ENCODE measurements around the gene CDSN.
"Not testable (repeated sequence)": the region's sequence is repeated elsewhere in the genome, so short reads cannot be mapped to it uniquely, and the experiment has no call there.

Gene CDSN

DNA sequence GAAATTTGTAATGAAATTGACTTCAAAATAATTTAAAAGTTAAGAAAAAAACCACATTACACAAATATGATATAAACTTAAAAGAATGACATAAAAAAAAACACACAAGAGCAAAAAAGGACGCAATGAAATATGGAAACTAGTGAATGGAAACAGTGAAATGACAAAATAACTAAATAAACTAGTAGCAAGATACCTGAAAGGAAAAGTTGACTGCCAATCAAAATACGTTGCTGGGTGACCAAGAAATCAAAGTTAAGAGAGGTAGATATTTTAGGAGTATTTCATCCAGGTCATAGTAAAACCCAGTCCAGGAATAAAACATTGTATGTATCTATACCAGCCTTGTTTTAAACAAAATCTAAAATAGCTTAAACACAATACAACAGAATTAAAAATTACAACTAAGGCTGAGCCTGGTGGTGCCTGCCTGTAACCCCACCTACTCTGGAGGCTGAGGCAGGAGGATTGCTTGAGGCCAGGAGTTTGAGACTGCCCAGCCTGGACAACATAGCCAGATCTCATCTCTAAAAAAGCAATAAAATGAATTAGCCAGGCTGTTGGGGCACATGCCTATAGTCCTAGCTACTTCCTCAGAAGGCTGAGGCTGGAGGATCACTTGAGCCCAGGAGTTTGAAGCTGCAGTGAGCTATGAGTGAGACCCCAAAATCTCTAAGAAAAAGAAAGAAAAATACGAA, 29.8 kb downstream of the CDSN start:
- H3K27ac ChIP-seq: no peak overlapping the region
- no peak for DNase-seq (ENCODE audit: low read depth, low spot score)

DNA sequence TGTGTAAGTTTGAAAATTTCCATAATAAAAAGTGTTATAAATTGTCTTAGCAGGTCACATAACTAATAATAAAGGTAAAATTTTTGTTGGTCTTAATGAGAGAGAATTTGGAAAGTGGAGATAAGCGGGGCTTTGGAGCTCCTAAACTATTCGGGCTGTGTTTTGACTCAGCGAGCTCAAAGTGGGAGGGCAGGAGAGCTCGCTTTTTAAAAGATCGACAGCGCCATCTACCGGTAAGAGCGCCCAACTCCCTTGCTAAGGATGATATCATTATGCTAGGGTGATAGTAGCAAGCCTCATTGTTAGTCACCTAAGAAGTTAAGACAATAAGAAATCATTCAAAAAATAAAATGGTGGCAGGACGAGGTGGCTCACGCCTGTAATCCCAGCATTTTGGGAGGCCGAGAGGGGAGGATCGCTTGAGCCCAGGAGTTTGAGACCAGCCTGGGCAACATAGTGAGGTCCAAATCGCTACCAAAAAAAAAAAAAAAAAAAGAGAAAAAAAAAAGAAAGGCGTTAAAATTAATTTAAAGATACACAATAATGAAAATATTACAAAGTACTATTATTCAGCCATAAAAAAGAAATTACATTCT, 32.7 kb downstream of the CDSN start:
- no peak for DNase-seq (ENCODE audit: low read depth, low spot score)
- peak overlapping the region; percentile 70 for H3K27ac ChIP-seq

DNA sequence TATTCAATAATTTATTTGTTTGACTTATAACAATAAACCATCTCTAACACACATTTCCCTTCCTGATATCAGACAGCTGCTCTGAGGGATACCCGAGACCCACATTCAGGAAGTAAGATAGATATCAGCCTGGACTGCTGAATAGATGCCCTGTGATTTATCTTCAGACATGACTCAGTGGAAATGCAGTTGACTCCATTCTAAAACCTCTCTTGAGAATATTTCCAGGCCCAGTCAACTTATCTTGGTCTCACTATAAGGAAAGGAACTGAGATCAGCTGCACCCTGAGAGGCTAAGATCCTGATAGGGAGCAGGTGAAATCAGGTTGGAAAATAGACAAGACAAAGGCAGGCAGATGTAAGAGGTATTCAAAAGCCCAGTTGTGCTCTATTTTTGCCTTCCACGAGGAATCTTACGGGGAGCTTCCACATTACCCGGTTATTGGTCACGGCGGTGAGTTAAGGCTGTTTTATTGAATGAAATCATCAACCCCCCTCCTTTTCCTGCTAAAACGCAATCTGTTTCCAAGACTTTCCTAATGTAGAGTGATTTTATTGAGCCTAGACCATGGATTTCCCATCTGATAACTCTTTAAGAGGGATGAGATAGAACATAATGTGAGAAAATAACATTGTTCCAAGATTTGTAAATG, 33.3 kb downstream of the CDSN start:
- no peak for DNase-seq (ENCODE audit: low read depth, low spot score)
- H3K27ac ChIP-seq: peak overlapping the region; percentile 70

DNA sequence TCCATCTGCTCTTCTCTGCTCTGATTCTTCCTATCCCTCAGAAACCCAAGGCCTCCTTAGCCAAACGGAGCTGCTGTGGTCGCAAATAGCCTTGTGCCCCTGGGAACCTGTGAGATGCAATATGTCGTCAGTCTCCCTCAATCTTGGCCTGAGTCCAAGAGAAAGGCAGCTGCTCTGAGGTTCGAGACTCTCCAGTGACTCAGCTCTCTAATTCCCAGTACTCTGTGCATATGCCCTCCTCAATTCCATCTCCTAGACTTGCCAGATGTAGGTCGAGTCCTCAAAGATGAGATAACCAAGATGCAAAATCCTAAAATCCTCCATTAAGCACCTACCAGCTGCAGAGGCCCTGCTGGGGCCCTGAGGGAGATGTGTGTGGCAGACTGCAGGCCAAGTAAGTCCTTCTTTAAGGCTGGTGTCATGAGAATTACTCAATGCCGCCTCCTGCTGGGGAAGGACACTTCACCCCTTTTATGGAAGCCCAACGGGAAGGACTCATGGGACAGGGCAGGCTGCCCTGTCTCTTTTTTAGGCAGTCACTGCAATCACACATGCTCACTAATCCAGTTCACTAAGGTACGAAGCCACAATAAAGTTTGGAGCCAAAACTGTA, 36.4 kb downstream of the CDSN start:
- DNase-seq (ENCODE audit: low read depth, low spot score): no peak
- H3K27ac ChIP-seq: no peak overlapping the region

DNA sequence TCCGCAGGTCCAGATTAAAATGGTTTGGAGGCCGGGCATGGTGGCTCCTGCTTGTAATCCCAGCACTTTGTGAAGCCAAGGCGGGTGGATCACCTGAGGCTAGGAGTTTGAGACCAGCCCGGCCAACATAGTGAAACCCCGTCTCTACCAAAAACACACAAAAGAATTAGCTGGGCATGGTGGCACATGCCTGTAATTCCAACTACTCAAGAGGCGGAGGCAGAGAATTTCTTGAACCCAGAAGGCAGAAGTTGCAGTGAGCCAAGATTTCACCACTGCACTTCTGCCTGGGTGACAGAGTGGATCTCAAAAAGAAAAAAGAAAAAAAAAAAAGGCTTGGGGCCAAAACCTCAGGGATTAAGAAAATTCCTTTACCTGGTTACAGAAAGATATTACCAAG, 38.4 kb downstream of the CDSN start:
- DNase-seq (ENCODE audit: low read depth, low spot score): no peak
- H3K27ac ChIP-seq: peak overlapping the region; percentile 29

GRCh38 chr6:31079656-31080261, 40.5 kb downstream of the CDSN start:
- DNase-seq (ENCODE audit: low read depth, low spot score): no peak

DNA sequence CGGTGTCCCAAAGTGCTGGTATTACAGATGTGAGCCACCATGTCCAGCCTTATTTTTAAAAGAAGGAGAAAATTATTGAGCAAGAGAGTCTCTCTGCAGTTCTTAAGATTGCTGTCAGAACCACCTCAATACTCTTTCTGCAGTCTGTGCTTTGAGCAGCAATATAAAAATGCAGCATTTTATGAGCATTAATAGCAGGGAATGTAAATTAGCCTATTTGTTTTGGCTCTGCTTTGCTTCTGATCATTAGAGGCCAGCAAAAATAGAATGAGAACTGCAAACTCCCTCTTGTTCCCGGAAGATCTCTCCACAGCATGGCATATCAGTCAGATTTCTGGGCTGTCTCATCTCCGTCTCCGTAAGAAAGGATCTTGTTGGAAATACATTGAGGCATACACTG, 43.6 kb downstream of the CDSN start:
- no peak overlapping the region for H3K27ac ChIP-seq

More at GRCh38 chr6:31079656-31080261, 40.5 kb downstream of the CDSN start:
- H3K27ac ChIP-seq: no peak overlapping the region

GRCh38 chr6:31075528-31075927, 44.7 kb downstream of the CDSN start:
- H3K27ac ChIP-seq: no peak overlapping the region
- no peak for DNase-seq (ENCODE audit: low read depth, low spot score)

More for the DNA sequence above, 43.6 kb downstream of the CDSN start:
- no peak for DNase-seq (ENCODE audit: low read depth, low spot score)

DNA sequence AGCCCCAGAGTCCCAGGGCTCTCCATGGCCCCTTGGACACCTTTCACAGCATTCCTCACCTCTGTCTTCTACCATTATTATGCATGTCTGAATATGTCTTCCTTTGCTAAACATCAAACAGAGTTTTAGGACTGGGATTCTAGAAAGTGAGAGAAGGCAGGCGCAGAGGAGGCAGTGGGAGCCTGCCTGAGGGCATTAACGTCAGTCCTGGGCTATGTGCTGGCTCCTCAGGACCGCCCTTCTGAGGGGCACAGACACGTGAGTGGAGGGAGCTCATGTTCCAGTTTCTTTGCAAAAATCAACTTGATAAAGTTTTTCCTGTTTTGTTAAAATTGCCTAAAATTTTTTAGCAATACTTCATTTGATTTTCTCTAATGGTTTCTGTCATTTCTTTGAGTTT, 45.8 kb downstream of the CDSN start:
- DNase-seq (ENCODE audit: low read depth, low spot score): no peak
- H3K27ac ChIP-seq: no peak overlapping the region

GRCh38 chr6:31070711-31071197, 49.5 kb downstream of the CDSN start:
- no peak for DNase-seq (ENCODE audit: low read depth, low spot score)
- H3K27ac ChIP-seq: no peak overlapping the region

GRCh38 chr6:31068669-31069340, 51.4 kb downstream of the CDSN start:
- no peak for DNase-seq (ENCODE audit: low read depth, low spot score)

DNA sequence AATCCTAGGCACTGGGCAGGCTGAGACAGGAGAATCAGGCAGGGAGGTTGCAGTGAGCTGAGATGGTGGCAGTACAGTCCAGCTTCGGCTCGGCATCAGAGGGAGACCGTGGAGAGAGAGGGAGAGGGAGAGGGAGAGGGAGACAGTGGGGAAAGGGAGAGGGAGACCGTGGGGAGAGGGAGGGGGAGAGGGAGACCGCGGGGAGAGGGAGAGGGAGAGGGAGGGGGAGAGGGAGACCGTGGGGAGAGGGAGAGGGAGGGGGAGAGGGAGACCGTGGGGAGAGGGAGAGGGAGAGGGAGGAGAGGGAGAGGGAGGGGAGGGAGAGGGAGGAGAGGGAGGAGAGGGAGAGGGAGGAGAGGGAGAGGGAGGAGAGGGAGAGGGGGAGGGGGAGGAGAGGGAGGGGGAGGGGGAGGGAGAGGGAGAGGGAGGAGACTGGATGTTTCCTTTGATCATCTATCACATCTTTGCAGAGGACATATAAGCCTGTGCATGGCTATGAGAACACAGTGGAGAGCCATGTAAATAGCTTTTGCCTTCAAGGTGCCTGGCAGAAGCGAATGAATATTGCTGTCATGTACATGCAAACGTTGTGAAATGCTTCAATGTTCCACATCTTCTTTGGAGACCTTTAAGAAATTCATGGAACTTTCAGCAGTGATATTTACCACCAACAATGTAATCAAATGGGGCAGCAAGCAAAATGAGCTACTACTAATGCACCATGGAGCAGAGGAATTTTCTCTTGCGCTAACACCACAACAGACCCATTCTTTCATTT, 52.2 kb downstream of the CDSN start:
- not testable (repeated sequence) for DNase-seq (ENCODE audit: low read depth, low spot score); H3K27ac ChIP-seq

More at GRCh38 chr6:31068669-31069340, 51.4 kb downstream of the CDSN start:
- H3K27ac ChIP-seq: no peak overlapping the region

- not testable (repeated sequence) for DNase-seq (ENCODE audit: low read depth, low spot score); H3K27ac ChIP-seq
Measured at GRCh38 chr6:31067028-31067427, 53.2 kb downstream of the CDSN start.

DNA sequence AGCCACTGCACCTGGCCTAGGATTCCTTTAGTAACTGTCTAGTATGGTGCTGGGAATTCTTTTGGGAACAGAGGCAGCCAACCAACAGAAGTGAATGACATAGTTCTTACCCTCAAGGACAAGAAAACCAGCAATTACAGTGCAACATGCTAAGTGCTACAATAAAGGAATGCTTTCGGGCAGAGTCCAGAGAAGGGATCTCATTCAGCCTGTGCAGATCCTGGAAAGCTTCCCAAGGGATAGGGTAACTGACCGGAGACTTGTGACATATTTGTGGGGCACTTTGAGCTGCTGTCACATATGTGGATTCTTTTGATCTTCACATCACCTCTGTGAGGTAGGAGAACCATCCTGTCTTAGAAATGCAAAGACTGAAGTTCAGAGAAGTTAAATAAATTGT, 54.7 kb downstream of the CDSN start:
- no peak for DNase-seq (ENCODE audit: low read depth, low spot score)
- H3K27ac ChIP-seq: no peak overlapping the region

Data from epithelial cell of prostate (primary cell).